Neural progenitor cell (in vitro differentiated cells): ENCODE measurements around the gene UROS.

Source experiments
- CTCF ChIP-seq: fragments of 200-600 bp; sonication (generic); IDR thresholded peaks from 2 replicates; pipeline ENCODE4 v1.5.1; 2017; ENCODE audit warnings: antibody characterized with exemption, mild to moderate bottlenecking
- EZH2phosphoT487 ChIP-seq: fragments of 200-600 bp; sonication (generic); IDR thresholded peaks from 2 replicates; pipeline ENCODE4 v1.6.1; 2017; ENCODE audit warnings: antibody characterized with exemption

DNA sequence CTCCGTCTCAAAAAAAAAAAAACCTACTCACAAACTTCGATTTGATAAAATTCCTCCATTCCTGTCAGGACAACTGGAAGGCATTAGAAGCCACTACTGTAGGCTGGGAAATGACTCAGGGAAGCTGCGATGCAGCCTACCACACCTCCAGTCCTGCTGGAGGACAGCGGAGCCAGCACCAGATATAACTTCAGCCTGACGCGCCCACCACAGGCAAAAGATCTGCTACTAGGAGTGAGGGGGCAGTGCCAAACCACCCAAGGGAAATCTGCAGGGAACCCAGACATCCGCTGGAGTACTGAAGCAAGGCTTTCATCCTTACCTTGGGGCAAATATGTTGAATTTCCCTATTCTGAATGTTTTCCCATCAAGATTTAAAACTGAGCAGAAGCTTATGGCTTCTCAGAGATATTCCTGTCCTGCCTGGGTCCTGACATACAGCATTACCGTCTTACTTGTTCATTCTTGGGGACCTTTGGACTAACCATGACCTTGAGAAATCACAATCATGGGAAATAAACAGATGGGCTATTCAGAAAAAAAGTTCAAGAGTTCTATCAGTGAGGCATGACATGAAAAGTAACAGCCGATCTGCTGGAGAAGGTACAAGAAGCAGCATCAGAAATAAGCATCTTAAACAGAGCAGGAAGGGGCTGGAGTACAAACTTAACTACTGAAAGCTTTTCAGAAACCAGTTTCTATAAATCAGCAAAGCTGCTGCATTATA lies 20.7 kb upstream of the UROS start:
- TF ChIP-seq CTCF (no peak), EZH2phosphoT487 (no peak)
